ENCODE measurements around the gene BARX1.

GRCh38 chr9:93907551-93908199 is 47.5 kb downstream of the BARX1 start:
- TF ChIP-seq POLR2A (IDR thresholded peaks at IDR 0.05) (no peak), POLR2AphosphoS5 (IDR thresholded peaks at IDR 0.05) (no peak), CTCF (IDR thresholded peaks at IDR 0.05) (no peak), EP300 (IDR thresholded peaks at IDR 0.05) (no peak)

Measured in gastroesophageal sphincter (tissue), 3 donors.